Measurements from ENCODE around the gene GXYLT2.
A peak's percentile ranks its signal among the peaks of the same experiment; 100 is the strongest.

The GXYLT2 gene

GRCh38 chr3:72951259-72951722 is 63.4 kb downstream of the GXYLT2 start:
- intact Hi-C loops (cut with DNase I; ENCODE audit: low total_unique reads) = no loop called here
- H3K4me3 ChIP-seq = no peak overlapping the region
- no peak overlapping the region for H3K27ac ChIP-seq

DNA sequence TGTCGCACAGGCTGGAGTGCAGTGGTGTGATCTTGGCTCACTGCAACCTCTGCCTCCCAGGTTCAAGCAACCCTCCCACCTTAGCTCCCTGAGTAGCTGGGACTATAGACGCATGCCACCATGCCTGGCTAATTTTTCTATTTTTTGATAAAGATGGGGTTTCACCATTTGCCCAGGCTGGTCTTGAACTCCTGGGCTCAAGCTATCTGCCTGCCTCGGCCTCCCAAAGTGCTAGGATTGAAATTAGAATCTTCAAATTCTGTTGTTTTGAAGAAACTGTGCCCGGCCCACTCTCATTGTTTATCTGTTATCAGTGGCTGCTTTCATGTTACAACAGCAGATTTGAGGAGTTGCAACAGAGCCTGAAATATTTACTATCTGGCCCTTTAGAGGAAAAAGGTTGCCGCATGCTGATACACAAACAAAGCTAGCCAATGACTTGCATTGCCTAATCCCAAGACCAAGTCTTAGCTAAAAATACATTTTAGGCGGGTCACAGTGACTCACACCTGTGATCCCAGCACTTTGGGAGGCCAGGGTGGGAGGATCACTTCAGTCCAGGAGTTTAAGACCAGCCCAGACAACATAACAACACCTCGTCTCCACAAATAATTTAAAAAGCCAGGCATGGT is 65.6 kb downstream of the GXYLT2 start:
- H3K4me1 ChIP-seq = no peaks in the 10 kb centered on the region
- DNase-seq = no peak
- no peak overlapping the region for H3K27ac ChIP-seq

More at GRCh38 chr3:72951259-72951722, 63.4 kb downstream of the GXYLT2 start:
- TF ChIP-seq CTCF (IDR thresholded peaks at IDR 0.05) = no peak
- DNase-seq = no peak
- Histone ChIP-seq H3K4me1 (no peaks in the 10 kb centered on the region), H3K27me3 (no peaks in the 10 kb centered on the region), H3K36me3 (no peaks in the 10 kb centered on the region), H3K9me3 (no peaks in the 10 kb centered on the region)

GRCh38 chr3:72957297-72957696 is 69.5 kb downstream of the GXYLT2 start:
- DNase-seq = no peak
- H3K9me3 ChIP-seq = no peaks in the 10 kb centered on the region
- no peaks in the 10 kb centered on the region for H3K36me3 ChIP-seq
- intact Hi-C loops (cut with DNase I; ENCODE audit: low total_unique reads) = no loop called here
- TF ChIP-seq CTCF (IDR thresholded peaks at IDR 0.05) = no peak
- no peak overlapping the region for H3K27ac ChIP-seq
- no peaks in the 10 kb centered on the region for H3K4me1 ChIP-seq
- no peaks in the 10 kb centered on the region for H3K27me3 ChIP-seq
- H3K4me3 ChIP-seq = no peak overlapping the region

More for the DNA sequence above, 65.6 kb downstream of the GXYLT2 start:
- Histone ChIP-seq H3K36me3 (no peaks in the 10 kb centered on the region), H3K9me3 (no peaks in the 10 kb centered on the region), H3K27me3 (no peaks in the 10 kb centered on the region), H3K4me3 (no peak overlapping the region)
- no peak for TF ChIP-seq CTCF (IDR thresholded peaks at IDR 0.05)
- intact Hi-C loops (cut with DNase I; ENCODE audit: low total_unique reads) = no loop called here

DNA sequence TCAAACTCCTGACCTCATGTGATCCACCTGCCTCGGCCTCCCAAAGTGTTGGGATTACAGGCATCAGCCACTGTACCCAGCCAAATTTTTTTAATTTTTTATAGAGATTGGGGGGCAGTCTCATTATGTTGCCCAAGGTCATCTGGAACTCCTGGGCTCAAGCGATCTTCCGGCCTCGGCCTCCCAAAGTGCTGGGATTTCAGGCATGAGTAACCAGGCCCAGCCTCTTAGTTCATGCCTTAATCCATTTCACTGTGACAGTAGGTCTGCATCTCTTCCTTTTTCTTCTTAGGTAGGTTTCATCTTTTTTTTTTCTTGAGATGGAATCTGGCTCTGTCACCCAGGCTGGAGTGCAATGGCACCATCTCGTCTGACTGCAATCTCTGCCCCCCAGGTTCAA is 71.5 kb downstream of the GXYLT2 start:
- no peak overlapping the region for H3K4me3 ChIP-seq
- H3K9me3 ChIP-seq = no peaks in the 10 kb centered on the region
- intact Hi-C loops (cut with DNase I; ENCODE audit: low total_unique reads) = no loop called here
- no peak for DNase-seq
- no peaks in the 10 kb centered on the region for H3K4me1 ChIP-seq
- no peaks in the 10 kb centered on the region for H3K27me3 ChIP-seq
- no peak for TF ChIP-seq CTCF (IDR thresholded peaks at IDR 0.05)
- H3K27ac ChIP-seq = no peak overlapping the region
- H3K36me3 ChIP-seq = no peaks in the 10 kb centered on the region

GRCh38 chr3:72960812-72961518 is 73.1 kb downstream of the GXYLT2 start:
- DNase-seq = peak in 1 of 2 donors; percentile 50
- H3K27ac ChIP-seq = no peak overlapping the region

More at GRCh38 chr3:72960812-72961518, 73.1 kb downstream of the GXYLT2 start:
- no peaks in the 10 kb centered on the region for H3K4me1 ChIP-seq
- no peak overlapping the region for H3K4me3 ChIP-seq
- no peaks in the 10 kb centered on the region for H3K27me3 ChIP-seq
- H3K36me3 ChIP-seq = no peaks in the 10 kb centered on the region
- no peak for TF ChIP-seq CTCF (IDR thresholded peaks at IDR 0.05)
- no peaks in the 10 kb centered on the region for H3K9me3 ChIP-seq
- intact Hi-C loops (cut with DNase I; ENCODE audit: low total_unique reads) = no loop called here

Measured in tibial artery (tissue), 4 donors.